A549 (cell line): ENCODE results near the gene AHSG.
"Not testable (repeated sequence)": the region's sequence is repeated elsewhere in the genome, so short reads cannot be mapped to it uniquely, and the experiment has no call there.

Experiments
- BHLHE40 ChIP-seq: IDR thresholded peaks from 2 replicates; pipeline ENCODE4 v1.6.1; 2012; ENCODE audit warnings: low read depth, low read length, inconsistent platforms
- CTCF ChIP-seq: fragments of >200 bp; sonication (Bioruptor Twin); formaldehyde crosslinking; IDR thresholded peaks from 3 replicates; pipeline ENCODE4 v1.5.1; 2016
- EP300 ChIP-seq, 2 experiments: fragments of >200 bp; sonication (Bioruptor Twin); formaldehyde crosslinking; IDR thresholded peaks; 2 replicates in 1 of 2; 3 replicates in 1 of 2; pipeline ENCODE4 v1.6.1; 2016 to 2017
- ESRRA ChIP-seq: fragments of 150-350 bp; IDR thresholded peaks from 2 replicates; pipeline ENCODE4 v1.6.1; 2014; ENCODE audit warnings: mild to moderate bottlenecking, low read length, borderline replicate concordance
- JUNB ChIP-seq: fragments of >200 bp; sonication (Bioruptor Twin); formaldehyde crosslinking; IDR thresholded peaks from 2 replicates; pipeline ENCODE4 v1.6.1; 2016
- MAX ChIP-seq: IDR thresholded peaks from 2 replicates; pipeline ENCODE4 v1.6.1; 2012
- MYC ChIP-seq: IDR thresholded peaks from 2 replicates; pipeline ENCODE4 v1.6.1; 2012; ENCODE audit warnings: mild to moderate bottlenecking, inconsistent platforms, low read length, improper control_type of control experiment, borderline replicate concordance
- POLR2A ChIP-seq: IDR thresholded peaks from 2 replicates; pipeline ENCODE4 v1.6.1; 2012; ENCODE audit warnings: mild to moderate bottlenecking, low read length
- RCOR1 ChIP-seq: fragments of 150-350 bp; IDR thresholded peaks from 2 replicates; pipeline ENCODE4 v1.6.1; 2014; ENCODE audit warnings: antibody characterized with exemption, low read length, low read depth
- ZFP36 ChIP-seq: fragments of 450-650 bp; IDR thresholded peaks from 2 replicates; pipeline ENCODE4 v1.6.1; 2014; ENCODE audit warnings: borderline replicate concordance; ENCODE audit not compliant: partially characterized antibody
- TF ChIP-seq, protein P1 (sequence below): fragments of 450-650 bp; IDR thresholded peaks from 2 replicates; pipeline ENCODE4 v1.6.1; 2014; ENCODE audit warnings: antibody characterized with exemption
- TF ChIP-seq, protein P2 (sequence below): IDR thresholded peaks from 2 replicates; pipeline ENCODE4 v1.6.1; 2012; ENCODE audit warnings: low read depth, borderline replicate concordance
- TF ChIP-seq, protein P3 (sequence below): fragments of 250-450 bp; sonication (Bioruptor Pico); IDR thresholded peaks from 2 replicates; pipeline ENCODE4 v1.5.0; 2021; ENCODE audit warnings: mild to moderate bottlenecking, moderate library complexity, borderline replicate concordance

GRCh38 chr3:186634207-186634606, 21.3 kb downstream of the AHSG start:
- TF ChIP-seq EP300 (IDR thresholded peaks at IDR 0.05); RCOR1; CTCF; JUNB; MAX; ZFP36; BHLHE40; MYC; ESRRA; POLR2A: not testable (repeated sequence)
- TF ChIP-seq, protein P1, sequence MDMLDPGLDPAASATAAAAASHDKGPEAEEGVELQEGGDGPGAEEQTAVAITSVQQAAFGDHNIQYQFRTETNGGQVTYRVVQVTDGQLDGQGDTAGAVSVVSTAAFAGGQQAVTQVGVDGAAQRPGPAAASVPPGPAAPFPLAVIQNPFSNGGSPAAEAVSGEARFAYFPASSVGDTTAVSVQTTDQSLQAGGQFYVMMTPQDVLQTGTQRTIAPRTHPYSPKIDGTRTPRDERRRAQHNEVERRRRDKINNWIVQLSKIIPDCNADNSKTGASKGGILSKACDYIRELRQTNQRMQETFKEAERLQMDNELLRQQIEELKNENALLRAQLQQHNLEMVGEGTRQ: not testable (repeated sequence)
- TF ChIP-seq, protein P2, sequence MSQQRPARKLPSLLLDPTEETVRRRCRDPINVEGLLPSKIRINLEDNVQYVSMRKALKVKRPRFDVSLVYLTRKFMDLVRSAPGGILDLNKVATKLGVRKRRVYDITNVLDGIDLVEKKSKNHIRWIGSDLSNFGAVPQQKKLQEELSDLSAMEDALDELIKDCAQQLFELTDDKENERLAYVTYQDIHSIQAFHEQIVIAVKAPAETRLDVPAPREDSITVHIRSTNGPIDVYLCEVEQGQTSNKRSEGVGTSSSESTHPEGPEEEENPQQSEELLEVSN: not testable (repeated sequence)
- TF ChIP-seq, protein P3, sequence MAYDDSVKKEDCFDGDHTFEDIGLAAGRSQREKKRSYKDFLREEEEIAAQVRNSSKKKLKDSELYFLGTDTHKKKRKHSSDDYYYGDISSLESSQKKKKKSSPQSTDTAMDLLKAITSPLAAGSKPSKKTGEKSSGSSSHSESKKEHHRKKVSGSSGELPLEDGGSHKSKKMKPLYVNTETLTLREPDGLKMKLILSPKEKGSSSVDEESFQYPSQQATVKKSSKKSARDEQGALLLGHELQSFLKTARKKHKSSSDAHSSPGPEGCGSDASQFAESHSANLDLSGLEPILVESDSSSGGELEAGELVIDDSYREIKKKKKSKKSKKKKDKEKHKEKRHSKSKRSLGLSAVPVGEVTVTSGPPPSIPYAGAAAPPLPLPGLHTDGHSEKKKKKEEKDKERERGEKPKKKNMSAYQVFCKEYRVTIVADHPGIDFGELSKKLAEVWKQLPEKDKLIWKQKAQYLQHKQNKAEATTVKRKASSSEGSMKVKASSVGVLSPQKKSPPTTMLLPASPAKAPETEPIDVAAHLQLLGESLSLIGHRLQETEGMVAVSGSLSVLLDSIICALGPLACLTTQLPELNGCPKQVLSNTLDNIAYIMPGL: not testable (repeated sequence)
